RWPE1 (cell line): ENCODE data around the gene SYDE1.

ENCODE experiments used
- CTCF ChIA-PET: fragments of 350-600 bp; sonication (Branson Sonifier 250); formaldehyde crosslinking; extraction: SDS; loops from one replicate; lab custom pipeline; 2021; lab: Yijun Ruan, JAX
- POLR2A ChIA-PET: fragments of 400-600 bp; formaldehyde crosslinking; extraction: SDS; loops from one replicate; lab custom pipeline; 2020; ENCODE audit warnings: antibody characterized with exemption; ENCODE audit not compliant: low non-redundant PET; lab: Yijun Ruan, JAX
- DNase-seq: peaks from one replicate; pipeline ENCODE4 v3.0.0; 2012; ENCODE audit warnings: low spot score
- H3K27ac ChIP-seq: fragments of 450-650 bp; 2 replicates; pipeline ENCODE4 v1.5.1; 2017
- CTCF ChIP-seq: fragments of 450-650 bp; conservative IDR thresholded peaks from 2 replicates; pipeline ENCODE4 v1.5.1; 2017; ENCODE audit warnings: low read depth, mild to moderate bottlenecking

Gene SYDE1

GRCh38 chr19:15124572-15125231, 17.5 kb downstream of the SYDE1 start:
- DNase-seq: no peak

GRCh38 chr19:15125232-15126067, 18.2 kb downstream of the SYDE1 start:
- peak overlapping the region; percentile 87 for H3K27ac ChIP-seq
- CTCF ChIA-PET: interaction anchor here (0.6 to 1.4 kb wide), 2 partner anchors 29 to 36 kb away, joined by 4 to 5 read pairs; no protein-coding TSS in a partner anchor
- DNase-seq: peak; percentile 100
- POLR2A ChIA-PET: no interaction called here
- no peak for TF ChIP-seq CTCF

More at GRCh38 chr19:15124572-15125231, 17.5 kb downstream of the SYDE1 start:
- TF ChIP-seq CTCF: no peak
- ChIA-PET CTCF (interaction anchor here (0.6 kb wide), 1 partner anchor 818 kb away, joined by 4 read pairs; no protein-coding TSS in a partner anchor), POLR2A (no interaction called here)
- H3K27ac ChIP-seq: peak overlapping the region; percentile 87

DNA sequence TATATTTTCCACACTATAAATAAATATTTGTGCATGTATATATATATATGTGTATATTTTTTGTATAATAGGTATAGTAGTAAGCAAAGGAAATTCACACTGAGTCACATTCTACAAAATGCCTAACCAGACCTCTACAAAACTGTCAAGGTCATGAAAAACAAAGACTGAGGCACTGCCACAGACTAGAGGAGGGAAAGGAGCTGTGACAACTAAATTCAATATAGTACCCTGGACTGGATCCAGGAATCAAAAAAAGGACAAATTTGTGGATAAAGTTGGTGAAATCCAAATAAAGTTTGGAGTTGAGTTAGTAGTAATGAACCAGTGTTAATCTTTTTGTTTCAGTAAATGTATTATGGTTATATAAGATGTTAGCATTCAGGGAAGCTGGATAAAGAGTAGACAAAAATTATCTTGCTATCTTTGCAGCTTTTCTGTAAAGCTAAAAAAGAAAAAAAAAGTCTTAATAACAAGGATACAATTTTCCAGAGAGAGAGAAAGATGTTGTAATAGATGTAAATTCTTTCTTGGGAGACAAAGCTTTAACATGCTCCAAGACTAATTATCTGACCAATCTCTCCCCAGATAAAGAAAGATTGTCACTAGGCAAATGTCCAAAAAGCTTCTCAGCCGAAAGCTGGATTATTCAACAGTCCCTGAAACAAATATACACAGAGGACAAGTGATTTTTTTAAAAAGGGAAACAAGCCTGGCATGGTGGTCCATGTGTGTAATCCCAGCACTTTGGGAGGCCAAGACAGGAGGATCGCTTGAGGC, 19.1 kb downstream of the SYDE1 start:
- CTCF ChIA-PET: interaction anchor here (0.6 to 1.4 kb wide), 3 partner anchors 28 to 1537 kb away, joined by 3 to 5 read pairs (median 4); no protein-coding TSS in a partner anchor
- POLR2A ChIA-PET: no interaction called here
- peak overlapping the region; percentile 87 for H3K27ac ChIP-seq

DNA sequence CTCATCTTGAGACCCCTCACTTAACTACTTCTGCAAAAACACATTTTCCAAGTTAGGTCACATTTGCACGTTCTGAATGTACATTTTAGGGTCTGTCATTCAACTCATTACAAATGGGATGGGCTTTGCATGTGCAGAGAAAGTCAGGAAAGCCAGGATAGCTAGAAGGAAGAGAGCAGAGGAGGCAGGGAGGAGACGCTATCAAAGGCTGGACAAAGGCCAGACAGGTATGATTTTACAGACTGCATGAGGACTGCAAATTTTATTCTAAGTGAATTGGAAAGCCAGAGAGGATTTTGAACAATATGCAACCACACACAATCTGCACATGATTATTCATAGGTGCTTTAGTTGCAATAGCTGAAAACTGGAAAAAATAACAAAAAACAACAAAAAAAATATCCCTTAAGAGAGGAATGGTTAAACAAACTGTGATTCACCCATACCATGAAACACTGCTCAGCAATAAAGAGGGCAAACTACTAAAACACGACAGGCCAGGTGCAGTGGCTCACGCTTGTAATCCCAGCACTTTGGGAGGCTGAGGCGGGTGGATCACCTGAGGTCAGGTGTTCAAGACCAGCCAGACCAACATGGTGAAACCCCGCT, 21.1 kb downstream of the SYDE1 start:
- TF ChIP-seq CTCF: no peak
- H3K27ac ChIP-seq: no peak overlapping the region
- POLR2A ChIA-PET: no interaction called here
- no peak for DNase-seq
- CTCF ChIA-PET: no interaction called here

More for the DNA sequence above, 19.1 kb downstream of the SYDE1 start:
- DNase-seq: no peak
- TF ChIP-seq CTCF: no peak

DNA sequence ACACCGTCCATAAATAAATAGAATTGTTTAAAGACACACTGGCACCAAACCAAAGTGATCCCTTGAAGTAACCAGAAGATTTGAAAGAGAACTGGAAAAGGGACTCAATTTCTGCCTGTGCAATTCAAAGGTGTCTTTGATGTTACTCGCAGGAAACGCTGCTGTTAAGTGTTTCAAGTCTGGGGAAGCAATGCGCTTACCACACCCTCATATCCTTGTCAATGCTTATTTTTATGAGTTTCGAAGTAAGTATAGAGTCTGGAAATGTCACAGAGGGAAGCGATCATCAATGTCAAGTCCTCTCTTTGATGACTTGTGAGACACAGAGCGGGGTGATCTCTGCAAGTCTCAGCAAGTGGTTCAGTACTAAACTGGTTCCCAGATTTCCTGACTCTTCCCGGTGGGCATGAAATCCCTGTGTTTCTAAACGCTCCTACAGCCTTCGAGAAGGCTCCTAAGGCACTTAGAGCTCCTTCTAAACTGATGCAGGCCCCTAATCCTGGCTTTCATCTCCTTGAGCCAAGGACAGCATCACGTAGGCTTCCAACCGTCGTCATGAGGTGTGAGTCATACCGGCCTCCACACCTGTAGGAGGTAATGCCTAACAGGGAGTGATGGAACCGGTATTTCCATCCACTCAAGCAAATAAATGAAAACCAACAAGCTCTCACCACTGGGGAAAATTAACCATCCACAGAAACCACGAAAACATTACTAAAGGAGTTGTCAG, 22.8 kb downstream of the SYDE1 start:
- ChIA-PET CTCF (interaction anchor here (0.6 to 1.2 kb wide), 2 partner anchors 19 to 399 kb away, joined by 4 to 6 read pairs; no protein-coding TSS in a partner anchor), POLR2A (interaction anchor here (0.6 to 0.8 kb wide), 2 partner anchors 11 to 189 kb away, joined by 3 read pairs; no protein-coding TSS in a partner anchor)
- no peak overlapping the region for H3K27ac ChIP-seq
- no peak for TF ChIP-seq CTCF
- peak; percentile 80 for DNase-seq
